ENCODE measurements around the gene AKR7A3.

GRCh38 chr1:19327736-19328135, 39.2 kb upstream of the AKR7A3 start:
- no peak for TF ChIP-seq CTCF (IDR thresholded peaks at IDR 0.05)
- no peak for TF ChIP-seq POLR2A (IDR thresholded peaks at IDR 0.05)
